HG03039 (cell line): ENCODE data around the gene GPR45.
"Not testable (repeated sequence)": the region's sequence is repeated elsewhere in the genome, so short reads cannot be mapped to it uniquely, and the experiment has no call there.

ENCODE experiments used
- ATAC-seq: cut with Tn5 transposase; IDR thresholded peaks from one replicate; pipeline ENCODE4 v1.9.1; 2021; ENCODE audit warnings: mild to moderate bottlenecking, moderate library complexity; ENCODE audit not compliant: unreplicated experiment

The GPR45 gene

GRCh38 chr2:105241443-105241842, at the start of gene GPR45:
TSS of gene GPR45 (plus strand) at chr2:105241743. CDS start at chr2:105241859, 116 bp downstream.
- ATAC-seq: no peak

GRCh38 chr2:105194022-105194675, 47.4 kb upstream of the GPR45 start:
- ATAC-seq: no peak

GRCh38 chr2:105196651-105197050, 44.9 kb upstream of the GPR45 start:
- no peak for ATAC-seq

GRCh38 chr2:105215586-105216192, 25.9 kb upstream of the GPR45 start:
- peak; percentile 56 for ATAC-seq

GRCh38 chr2:105220604-105221003, 20.9 kb upstream of the GPR45 start:
- ATAC-seq: no peak

- no peak for ATAC-seq
Measured at GRCh38 chr2:105224444-105224843, 17.1 kb upstream of the GPR45 start.

GRCh38 chr2:105231232-105231619, 10.3 kb upstream of the GPR45 start:
- no peak for ATAC-seq

- ATAC-seq: peak; percentile 53
Measured at GRCh38 chr2:105235388-105236059, 6.0 kb upstream of the GPR45 start.

GRCh38 chr2:105236060-105236424, 5.5 kb upstream of the GPR45 start:
- ATAC-seq: no peak

GRCh38 chr2:105237045-105237765, 4.3 kb upstream of the GPR45 start:
- no peak for ATAC-seq

GRCh38 chr2:105238664-105239240, 2.8 kb upstream of the GPR45 start:
- no peak for ATAC-seq

GRCh38 chr2:105239924-105240323, 1.6 kb upstream of the GPR45 start:
- ATAC-seq: no peak

- ATAC-seq: no peak
Measured at GRCh38 chr2:105242286-105242993, 897 bp downstream of the GPR45 start.

GRCh38 chr2:105243961-105244360, 2.4 kb downstream of the GPR45 start:
- no peak for ATAC-seq

GRCh38 chr2:105244451-105244850, 2.9 kb downstream of the GPR45 start:
- ATAC-seq: no peak

GRCh38 chr2:105248316-105249070, 7.0 kb downstream of the GPR45 start:
- ATAC-seq: no peak

- no peak for ATAC-seq
Measured at GRCh38 chr2:105249181-105249580, 7.6 kb downstream of the GPR45 start.

GRCh38 chr2:105249891-105250290, 8.3 kb downstream of the GPR45 start:
- ATAC-seq: no peak

- not testable (repeated sequence) for ATAC-seq
Measured at GRCh38 chr2:105251016-105251648, 9.6 kb downstream of the GPR45 start.
